GM21367 (cell line): Measurements from ENCODE around the gene TUT1.
"Not testable (repeated sequence)": the region's sequence is repeated elsewhere in the genome, so short reads cannot be mapped to it uniquely, and the experiment has no call there.

ENCODE experiments used
- ATAC-seq: cut with Tn5 transposase; IDR thresholded peaks from one replicate; pipeline ENCODE4 v1.9.1; 2021; ENCODE audit not compliant: unreplicated experiment

TUT1 gene

DNA sequence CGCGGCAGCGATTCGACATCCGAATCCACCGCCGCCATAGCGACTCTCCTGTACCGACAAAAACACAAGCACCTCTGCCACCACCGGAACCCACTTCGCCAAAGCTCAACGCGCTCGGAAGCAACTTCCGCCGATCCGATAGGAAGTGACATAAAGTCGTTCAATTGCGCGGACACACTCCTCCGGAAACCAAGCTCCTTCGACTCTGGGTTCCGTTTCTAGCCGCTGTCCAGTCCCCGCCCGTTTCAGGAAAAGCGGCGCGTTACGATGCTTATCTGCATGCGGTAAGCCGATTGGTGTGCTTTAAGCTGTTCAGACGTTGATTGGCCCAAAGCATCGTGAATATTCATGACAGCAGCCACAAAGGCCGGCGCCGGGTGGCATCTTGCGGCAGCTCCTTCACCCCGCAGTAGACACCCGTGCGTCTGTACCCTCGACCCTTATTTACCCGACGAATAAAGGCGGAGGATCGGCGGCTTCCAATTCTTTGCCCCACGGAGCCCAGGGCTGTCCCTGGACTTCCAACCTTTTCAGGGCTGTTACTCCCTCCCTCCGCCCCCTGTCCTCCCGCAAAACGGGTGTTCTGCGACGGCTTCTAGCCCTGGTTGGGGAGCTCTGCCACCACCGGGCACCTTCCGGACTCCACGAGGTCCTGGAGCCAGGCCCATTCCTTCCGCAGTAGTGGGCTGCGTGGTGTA lies at the start of gene TUT1:
Gene TUT1, minus strand, starts transcription at position 76 of the 698 bp plus-strand sequence. Its CDS starts 38 bp downstream, at position 38.
- peak; percentile 79 for ATAC-seq

DNA sequence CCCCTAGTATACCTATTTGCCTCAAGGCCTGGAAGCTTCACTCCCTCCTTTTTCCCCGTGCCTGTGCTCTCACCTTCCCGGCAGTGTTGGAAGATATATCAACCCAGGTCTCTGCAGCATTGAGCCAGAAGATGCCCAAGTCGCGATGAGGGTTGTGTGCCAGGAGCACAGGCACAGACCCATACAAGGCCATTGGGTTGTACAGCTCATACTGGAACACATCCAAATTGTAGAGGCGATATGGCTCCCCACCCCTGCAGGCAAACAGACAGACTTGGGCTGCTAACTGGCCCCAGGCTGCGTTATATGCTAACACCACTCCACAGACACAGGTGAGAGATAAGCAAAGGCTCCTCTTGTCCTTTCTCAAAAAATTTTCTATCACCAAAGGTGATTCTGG lies 41.2 kb upstream of the TUT1 start:
- ATAC-seq = no peak

GRCh38 chr11:62627713-62628112 lies 36.4 kb upstream of the TUT1 start:
- ATAC-seq = no peak

- ATAC-seq = no peak
Measured at GRCh38 chr11:62622476-62623089, 31.3 kb upstream of the TUT1 start.

DNA sequence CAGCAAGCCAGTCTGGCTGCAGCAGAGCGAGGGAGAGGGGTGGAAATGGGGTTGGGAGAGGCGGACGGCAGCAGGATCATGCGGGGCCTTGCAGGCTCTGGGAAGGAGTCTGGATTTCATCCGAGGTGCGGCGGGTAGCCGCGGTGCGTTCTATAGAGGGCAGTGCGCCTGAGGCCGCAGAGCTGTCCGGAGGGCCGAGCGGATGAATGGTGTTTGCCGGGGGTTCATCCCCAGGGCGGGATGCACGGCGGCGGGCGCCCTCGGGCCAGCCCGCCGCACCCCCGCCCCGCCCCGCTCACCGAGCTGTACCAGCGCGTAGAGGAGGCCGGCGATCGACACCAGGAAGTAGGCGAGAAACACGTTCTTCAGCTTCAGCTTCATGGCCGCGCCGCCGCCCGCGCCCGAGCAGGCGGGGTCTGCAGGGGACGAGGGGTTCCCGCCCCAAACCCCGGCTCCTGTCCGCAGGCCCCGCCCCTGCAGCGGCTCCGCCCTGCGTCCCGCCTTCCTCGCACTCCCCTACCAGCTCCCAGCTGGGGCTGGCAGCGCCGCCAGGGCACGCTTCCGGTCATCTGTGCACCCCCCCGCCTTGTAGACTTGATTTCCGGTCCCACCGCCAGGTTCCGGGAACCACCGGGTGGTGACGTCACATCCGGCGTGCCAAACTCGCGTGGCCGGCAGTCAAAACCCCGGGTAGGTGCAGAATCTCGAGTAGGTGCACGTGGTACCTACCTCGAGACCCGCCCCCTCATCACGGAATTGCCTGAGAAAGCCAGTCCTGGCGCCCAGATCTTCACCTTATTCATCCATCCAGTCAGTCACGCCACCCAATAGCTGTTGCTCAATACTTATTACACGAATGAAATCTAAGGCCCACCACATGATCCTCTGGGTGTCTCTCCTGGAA lies 30.5 kb upstream of the TUT1 start, which contains the start of gene B3GAT3:
Gene B3GAT3, minus strand, starts transcription at position 420 of the 904 bp plus-strand sequence. Its CDS starts 39 bp downstream, at position 381.
- peak; percentile 84 for ATAC-seq

DNA sequence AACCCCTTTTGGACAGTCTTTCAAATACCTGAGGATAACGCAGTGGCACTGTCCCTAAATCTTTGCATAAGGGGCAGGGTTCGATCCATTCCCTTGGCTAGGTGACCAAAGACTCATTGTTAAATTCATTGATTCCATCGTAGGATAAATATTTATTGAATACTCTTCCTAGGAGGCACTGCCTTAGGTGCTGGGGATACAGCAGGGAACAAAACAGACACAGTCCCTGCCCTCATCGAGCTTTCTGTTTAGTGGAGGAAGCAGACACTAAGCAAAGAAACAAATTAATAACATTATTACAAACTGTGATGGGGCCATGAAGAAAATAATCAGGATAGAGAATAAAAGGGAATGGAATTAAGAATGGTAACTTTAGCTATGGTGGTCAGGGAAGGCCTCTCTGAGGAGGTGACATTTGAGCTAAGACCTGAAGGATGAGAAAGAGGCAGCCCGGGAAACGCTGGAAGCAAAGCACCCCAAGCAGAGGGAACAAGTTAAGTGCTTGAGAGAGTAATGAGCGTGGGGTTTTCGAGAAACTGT lies 29.8 kb upstream of the TUT1 start:
- ATAC-seq = no peak

DNA sequence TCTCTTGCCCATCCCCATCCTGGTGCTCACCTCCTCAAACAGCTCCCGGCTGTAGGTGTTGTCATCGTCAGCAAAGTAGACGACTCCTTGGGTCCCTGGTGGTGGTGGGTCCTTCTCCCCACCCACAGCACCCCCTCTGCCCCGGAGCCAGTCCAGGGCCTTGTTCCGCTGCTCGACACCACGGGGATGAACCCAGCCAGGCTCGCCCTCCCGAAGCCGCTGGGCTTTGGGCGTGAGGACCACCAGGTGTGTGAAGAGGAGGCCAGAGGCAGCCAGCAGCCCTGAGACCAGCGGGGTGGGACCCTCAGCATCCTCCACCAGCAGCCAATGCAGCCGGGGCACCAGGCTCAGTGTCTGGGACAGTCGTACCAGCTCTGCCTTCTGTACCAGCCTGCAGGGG lies 25.6 kb upstream of the TUT1 start:
- not testable (repeated sequence) for ATAC-seq

GRCh38 chr11:62615521-62615920 lies 24.2 kb upstream of the TUT1 start:
- no peak for ATAC-seq

DNA sequence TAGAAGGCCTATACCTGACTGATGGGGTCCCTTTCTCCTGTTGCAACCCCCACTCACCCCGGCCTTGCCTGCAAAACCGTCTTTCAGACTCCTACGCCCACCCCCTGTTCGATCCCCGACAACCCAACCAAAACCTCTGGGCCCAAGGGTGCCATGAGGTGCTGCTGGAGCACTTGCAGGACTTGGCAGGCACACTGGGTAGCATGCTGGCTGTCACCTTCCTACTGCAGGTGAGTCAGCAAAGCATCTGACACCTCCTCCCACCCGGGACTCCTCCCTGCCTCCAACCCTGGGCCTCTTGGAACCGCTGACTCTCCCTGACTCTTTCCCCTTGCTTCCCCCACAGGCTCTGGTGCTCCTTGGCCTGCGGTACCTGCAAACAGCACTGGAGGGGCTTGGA lies 23.0 kb upstream of the TUT1 start:
- ATAC-seq = no peak

DNA sequence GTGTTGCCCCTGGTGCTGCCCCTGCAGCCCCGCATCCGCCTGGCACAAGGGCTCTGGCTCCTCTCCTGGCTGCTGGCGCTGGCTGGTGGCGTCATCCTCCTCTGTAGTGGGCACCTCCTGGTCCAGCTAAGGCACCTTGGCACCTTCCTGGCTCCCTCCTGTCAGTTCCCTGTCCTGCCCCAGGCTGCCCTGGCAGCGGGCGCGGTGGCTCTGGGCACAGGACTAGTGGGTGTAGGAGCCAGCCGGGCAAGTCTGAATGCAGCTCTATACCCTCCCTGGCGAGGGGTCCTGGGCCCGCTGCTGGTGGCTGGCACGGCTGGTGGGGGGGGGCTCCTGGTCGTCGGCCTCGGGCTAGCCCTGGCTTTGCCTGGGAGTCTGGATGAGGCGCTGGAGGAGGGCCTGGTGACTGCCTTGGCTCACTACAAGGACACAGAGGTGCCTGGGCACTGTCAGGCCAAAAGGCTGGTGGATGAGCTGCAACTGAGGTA lies 22.0 kb upstream of the TUT1 start:
- ATAC-seq = no peak

DNA sequence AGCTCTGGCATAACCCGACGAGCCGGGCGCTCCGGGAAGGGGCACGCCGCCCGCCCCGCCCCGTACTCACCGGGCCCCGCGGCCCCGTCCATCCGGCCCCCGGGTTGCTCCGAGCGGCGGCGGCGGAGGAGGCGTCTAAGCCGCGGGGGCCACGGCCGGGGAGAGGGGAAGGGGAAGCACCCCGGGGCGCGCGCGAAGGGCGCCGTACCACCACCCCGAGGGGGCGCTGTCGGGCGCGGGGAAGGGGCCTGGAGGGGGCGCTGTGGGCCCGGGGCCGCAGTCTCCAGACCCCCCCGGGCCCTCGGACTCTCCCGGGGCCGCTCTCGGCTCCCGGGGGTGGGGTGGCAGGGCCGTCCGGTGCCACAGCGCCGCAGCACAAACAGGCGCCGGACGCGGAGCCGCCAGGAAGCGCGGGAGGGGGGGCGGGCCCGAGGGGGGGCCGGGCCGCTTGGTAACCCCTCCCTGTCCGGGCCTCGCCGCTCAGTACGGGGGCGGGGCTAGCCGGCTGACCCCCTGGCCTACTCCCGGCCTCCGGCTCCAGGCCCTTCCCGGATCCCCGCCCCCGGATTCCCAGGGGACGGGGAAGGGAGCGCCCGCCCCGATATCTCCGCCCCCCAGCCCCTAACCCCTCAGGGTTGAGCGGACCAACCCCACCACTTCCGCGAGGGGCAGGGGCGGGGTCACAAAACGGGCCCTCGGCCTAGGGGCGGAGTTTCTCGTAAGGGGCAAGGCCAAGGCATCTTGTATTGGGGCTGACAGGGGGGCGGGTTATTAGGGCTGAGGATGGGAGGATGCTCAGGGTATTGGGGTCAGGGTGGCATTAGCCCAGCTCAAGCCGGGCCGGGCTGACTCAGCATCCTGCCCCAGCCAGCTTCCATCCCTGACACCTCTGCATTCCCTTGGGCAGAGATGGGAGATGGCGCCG lies 21.3 kb upstream of the TUT1 start, which contains the start of the genes EML3 and ROM1:
Gene EML3, minus strand, starts transcription at position 410 of the 925 bp plus-strand sequence. Its CDS starts 318 bp downstream, at position 92.
Gene ROM1, plus strand, starts transcription at position 892 of the 925 bp plus-strand sequence. Its CDS starts 25 bp downstream, at position 917.
- peak; percentile 45 for ATAC-seq

DNA sequence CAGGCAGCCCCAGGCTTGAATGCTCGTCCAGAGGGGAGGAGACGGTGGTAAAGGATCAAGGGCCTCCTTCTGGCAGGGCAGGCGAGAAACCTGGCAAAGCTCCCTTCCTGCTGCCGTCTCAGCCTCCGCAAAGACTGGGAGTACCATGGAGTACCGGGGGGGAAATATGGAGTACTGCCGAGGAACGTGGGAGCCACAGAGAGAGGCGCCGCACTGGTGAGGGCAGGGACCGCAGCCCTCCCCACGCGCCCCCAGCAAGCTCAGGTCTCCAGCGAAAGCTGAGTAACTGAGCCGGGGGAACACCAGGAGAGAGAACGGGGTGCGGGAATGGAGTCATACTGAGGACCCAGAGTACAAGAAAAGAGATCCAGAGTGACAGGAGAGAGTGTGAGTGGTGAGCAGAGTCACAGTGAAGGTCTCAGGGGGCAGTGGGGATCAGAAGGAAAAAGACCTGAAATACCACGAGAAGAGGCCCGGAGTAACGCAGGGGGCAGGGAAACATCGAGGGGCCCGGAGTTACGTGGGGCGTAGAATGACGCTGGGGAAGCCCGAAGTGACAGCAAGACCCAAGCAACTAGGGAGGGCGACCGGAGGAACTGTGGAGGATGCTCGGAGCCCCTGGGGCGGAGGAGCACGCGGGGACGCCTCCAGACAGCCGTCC lies 20.5 kb upstream of the TUT1 start:
- peak; percentile 13 for ATAC-seq

DNA sequence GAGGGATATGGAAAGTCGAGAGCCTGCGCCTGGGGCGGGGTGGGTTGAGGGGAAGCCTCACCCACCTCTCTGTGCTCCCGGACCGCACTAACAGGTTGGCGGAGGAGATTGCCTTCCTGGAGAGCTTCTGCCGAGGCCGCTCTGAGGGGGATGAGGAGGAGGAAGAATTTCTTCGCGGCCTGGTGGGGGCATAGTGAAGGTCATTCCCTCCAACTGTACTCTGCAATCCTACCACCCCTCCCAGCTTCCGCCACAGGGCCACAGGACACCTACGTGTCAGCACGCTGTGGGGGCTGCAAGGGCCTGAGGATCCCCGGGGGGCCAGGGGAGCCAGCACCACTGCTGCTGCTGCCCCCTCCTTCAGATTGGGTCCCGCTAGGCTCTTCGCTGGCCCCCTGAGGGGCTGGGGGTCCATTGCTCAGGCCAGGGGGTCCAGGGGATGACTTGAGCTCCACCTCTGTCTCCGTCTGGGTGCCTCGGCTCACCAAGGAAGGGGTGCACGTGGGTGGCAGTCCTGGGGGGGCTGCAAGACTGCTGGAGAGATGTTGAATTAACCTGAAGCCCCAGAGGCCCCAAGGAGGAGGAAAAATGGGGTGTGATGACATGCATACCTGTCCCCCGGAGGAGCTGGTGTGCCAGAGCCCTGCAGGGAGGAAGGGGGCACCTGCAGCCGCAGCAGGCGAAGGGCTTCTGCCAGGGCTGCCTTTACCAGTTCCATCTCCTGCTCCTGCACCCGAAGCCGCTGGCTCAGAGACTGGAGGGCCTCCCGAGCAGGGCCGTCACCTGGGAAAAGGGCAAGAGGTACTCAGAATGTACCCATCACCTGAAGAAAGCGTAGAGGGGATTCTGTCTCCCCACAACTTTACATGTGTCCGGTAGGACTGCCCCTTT lies 19.7 kb upstream of the TUT1 start:
- no peak for ATAC-seq

- no peak for ATAC-seq
Measured at GRCh38 chr11:62610403-62610802, 19.1 kb upstream of the TUT1 start.

DNA sequence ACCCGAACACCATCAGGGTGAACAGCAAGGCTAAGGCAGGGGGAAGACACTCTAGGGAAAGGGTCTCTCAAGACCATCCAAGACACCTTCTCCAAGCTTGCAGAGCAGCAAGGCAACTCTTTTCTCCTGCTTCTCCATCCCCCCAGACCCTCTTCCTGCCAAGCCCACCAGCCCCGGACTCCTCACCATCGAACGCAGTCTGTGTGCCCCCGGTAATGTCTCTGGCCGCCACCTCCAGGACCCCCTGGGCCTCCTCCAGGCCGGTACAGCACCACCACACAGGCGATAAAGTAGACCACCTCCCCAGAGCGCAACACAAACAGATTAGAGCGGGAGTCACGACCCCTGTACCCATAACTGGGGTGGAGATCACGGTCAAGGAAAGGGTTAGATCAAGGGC lies 17.5 kb upstream of the TUT1 start:
- ATAC-seq = no peak

DNA sequence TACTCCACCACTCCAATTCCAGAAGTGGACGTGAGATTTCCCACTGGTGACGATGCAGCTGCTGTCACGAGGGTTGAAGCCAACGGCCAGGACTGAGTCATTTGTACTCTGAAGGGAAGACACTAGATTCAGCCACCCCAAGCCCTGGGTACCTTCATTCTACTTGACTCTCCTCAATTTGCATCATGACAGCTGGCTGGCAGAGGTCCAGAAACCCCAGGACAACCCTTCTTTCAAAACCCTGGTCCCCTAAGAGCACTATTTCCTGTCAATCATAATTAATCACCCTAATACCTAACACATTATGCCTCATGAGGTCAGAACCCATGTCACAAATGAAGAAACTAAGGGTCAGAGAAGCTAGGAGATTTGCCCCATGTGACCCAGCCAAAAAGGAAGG lies 16.4 kb upstream of the TUT1 start:
- ATAC-seq = no peak

- ATAC-seq = no peak
Measured at GRCh38 chr11:62605902-62606301, 14.6 kb upstream of the TUT1 start.

- ATAC-seq = no peak
Measured at GRCh38 chr11:62605467-62605866, 14.1 kb upstream of the TUT1 start.
